GM18867 (cell line): ENCODE data around the gene COL21A1.

Experiments
- ATAC-seq: cut with Tn5 transposase; IDR thresholded peaks from one replicate; pipeline ENCODE4 v1.9.1; 2021; ENCODE audit warnings: mild to moderate bottlenecking, moderate library complexity; ENCODE audit not compliant: unreplicated experiment

The COL21A1 gene

GRCh38 chr6:56140090-56140489 is 107.3 kb downstream of the COL21A1 start:
- ATAC-seq = no peak

DNA sequence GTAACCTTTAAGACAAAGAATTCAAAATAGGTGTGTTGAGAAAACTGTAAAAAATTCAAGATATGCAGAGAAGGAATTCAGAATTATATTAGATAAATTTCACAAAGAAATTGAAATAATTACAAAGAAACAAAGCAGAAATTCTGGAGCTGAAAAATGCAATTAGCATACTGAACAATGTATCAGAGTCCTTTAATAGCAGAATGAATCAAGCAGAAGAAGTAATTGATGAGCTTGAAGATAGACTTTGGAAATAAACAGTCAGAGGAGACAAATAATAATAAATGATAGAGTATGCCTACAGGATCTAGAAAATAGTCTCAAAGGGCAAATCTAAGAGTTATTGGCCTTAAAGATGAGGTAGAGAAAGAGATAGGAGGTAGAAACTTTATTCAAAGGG is 131.7 kb downstream of the COL21A1 start:
- no peak for ATAC-seq

DNA sequence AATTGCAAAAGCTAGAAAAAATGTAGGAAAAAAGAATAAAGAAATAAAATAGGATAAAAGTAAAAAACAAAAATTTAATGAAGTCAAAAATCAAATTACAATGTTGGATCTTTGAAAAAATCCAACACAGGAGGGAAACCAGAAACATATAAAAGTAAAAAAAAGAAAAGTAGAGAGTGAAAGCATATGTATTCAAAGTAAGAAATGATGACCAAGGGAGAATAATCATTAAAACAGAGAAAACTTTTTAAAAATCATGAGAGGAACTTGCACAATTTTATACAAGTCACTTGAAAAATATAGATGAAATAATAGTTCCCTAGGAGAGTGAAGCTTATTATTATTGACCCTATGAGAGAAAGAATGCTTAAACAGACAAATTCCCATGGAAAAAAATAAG is 138.2 kb downstream of the COL21A1 start:
- no peak for ATAC-seq

DNA sequence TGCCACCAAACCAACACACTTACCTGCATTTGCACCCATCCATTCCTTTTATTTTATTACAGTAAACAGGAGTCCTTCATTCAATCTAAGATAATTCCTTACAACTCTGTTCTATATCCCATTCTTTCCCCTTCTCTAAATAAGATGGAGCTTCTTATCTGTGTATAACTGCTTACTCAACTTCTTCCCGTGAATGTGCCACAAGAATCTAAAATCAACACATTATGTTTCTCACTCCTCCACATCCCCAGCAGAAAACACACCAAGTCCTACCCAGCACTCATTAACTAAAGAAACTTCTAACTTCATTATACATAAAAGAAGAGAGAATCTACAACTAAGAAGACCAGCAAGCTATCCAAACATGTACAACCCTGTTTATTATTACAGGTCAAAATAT is 141.1 kb downstream of the COL21A1 start:
- no peak for ATAC-seq

DNA sequence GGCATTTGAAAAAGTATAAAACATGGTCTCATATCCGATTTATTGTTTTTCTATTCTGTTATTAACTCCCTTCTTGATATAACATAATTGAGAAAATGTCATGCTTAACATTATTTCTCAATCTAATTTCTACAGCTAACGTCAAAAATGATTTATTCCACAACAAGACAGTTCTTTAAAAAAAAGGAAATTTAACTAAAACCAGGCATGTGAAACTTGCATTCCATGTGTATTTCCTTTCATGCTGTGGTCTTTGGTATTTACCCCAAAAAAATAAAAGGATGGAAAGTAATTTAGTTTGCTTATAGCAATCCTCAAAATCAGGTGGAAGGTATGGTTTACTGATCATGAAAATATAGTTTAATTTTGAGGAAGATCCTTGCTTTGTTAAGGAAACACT is 142.8 kb downstream of the COL21A1 start:
- ATAC-seq = no peak

- ATAC-seq = no peak
Observed at GRCh38 chr6:56102216-56102615, 145.2 kb downstream of the COL21A1 start.

GRCh38 chr6:56101141-56101553 is 146.2 kb downstream of the COL21A1 start:
- ATAC-seq = no peak

DNA sequence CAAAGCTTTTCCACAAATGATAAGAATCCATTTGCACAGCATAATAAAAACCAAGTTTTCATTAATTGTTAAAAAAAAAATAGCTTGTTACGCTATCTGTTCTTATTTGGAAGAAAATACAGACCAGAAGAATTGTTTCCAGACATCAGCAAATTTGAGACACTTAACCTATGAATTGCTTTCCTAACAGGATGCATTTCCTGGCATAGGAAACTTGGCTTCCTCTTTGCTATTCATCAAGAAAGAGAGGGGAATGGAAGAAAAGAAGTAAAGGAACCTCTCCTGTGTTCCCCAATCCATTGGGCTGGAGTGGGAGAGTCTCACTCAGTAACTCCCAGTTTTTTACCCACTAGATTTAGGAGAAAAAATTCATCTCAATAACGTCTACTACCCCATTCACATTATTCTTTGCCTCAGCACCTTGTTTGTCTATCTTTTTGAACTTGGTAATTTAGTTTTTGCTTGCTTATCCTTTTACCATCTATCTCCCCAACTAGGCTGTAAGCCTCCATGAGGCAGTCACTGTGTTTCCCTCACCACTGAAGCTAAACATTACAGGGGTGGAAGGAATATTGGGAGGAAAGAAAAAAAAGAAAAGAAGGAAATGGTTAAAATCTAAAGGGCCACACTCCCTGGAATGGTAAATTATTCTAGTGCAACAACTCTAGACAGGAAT is 150.3 kb downstream of the COL21A1 start:
- no peak for ATAC-seq

- no peak for ATAC-seq
Observed at GRCh38 chr6:56096541-56096940, 150.8 kb downstream of the COL21A1 start.

DNA sequence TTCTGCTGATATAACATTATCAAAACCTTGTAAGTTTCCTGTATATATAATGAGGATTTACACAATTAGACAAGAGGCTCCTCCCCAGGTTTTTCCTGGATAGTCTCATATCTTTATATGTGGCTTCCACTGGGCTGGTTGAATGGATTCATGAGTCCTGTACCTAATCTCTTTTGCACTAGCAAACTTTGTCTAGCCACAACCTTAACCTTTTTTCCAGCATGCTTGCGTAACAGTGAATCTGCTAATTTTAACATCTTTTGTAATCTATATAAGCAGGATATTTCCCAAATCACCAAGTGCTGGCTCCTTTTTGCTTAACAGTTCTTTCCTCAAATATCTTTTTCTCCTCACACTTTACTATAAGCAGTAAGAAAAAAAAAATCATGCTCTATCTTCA is 153.6 kb downstream of the COL21A1 start:
- no peak for ATAC-seq

- no peak for ATAC-seq
Observed at GRCh38 chr6:56091159-56091869, 156.1 kb downstream of the COL21A1 start.

- no peak for ATAC-seq
Observed at GRCh38 chr6:56088641-56089040, 158.7 kb downstream of the COL21A1 start.

DNA sequence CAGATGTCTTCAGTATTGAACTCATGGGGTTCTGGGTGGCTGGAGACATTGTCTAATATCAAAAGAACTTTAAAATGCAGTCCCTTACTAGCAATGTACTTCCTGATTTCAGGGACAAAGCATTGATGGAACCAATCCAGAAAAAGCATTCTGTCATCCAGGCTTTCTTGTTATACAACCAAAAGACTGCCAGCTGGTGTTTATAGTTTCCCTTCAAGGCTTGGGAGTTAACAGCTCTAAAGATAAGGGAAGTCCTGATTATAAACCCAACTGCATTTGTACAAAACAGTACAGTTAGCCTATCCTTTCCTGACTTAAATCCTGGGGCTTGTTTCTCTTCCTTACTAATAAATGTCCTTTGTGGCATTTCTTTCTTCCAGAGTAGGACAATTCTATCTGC is 160.0 kb downstream of the COL21A1 start:
- no peak for ATAC-seq

DNA sequence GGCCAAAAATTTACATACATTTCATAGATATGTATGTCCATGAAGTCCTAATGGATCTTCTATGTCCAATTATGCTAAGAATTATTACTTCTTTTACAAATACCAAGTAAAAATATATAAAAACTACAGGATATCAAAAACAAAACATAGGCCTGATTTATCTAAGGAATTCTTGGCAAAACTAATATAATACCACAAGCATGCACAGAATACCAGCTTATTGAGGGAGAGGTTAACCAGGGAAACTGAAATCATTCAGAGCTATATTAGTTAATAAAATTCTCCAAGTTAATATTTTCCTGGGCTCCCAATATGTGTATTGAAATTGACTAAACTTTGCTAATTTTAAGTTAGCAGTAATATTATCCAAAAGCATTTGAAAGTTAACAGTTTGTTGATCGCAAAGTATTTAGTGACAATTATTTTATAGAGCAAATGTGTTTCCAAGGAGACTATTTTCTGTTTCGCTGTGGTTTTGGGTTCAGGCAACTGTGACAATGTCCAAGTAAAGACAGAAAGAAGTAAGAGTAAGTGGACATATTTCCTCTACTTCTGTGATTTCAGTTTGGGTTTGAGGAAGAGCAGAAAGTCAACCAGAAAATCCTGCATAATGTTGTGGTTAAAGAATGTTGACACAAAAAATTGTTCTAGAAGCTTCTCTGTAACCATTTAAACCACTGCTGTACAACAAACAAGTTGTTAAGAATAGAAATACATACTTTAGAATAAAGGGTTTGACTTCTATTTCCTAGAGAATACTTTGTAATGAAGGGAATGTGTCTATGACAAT is 167.4 kb downstream of the COL21A1 start:
- no peak for ATAC-seq

DNA sequence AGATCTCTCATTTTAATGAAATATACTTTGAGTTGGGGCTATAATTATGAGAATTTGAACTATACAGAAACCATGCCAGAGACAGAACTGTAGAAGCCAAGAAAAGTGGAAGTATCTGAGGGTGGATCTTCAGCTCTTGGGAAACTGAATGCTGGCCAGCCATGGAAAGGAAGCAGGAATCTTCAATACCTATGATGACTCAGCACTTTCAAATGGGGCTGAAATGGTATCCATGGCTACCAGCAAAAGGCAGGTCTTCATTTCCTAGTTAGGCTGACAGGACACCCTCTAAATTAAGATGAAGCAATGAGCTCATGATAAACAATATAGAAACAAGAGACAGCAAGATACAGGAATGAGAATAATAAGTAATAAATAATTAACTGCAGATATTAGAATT is 171.3 kb downstream of the COL21A1 start:
- no peak for ATAC-seq

GRCh38 chr6:56073761-56074160 is 173.6 kb downstream of the COL21A1 start:
- no peak for ATAC-seq

- no peak for ATAC-seq
Observed at GRCh38 chr6:56073315-56073714, 174.1 kb downstream of the COL21A1 start.

GRCh38 chr6:56072856-56073255 is 174.5 kb downstream of the COL21A1 start:
- no peak for ATAC-seq

GRCh38 chr6:56065408-56065807 is 182.0 kb downstream of the COL21A1 start:
- ATAC-seq = no peak

DNA sequence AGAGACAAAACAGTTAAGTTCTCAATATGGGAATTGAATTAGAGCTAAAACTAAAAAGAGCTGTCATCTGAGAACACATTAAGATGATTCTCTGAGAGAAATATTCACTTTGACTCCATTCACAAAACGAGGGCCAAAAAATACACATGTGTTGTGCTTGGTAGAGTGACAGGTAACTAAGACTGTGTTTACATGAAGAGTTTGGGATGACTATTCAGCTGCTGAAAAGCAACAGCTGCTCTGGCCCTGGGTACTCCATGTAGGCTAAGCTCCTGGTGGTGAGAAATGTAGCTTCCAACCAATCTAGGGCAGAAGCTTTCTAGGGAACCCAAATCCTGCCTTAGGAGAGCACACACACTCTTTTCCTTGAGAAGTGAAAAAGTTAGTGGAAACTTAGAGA is 184.5 kb downstream of the COL21A1 start:
- no peak for ATAC-seq

DNA sequence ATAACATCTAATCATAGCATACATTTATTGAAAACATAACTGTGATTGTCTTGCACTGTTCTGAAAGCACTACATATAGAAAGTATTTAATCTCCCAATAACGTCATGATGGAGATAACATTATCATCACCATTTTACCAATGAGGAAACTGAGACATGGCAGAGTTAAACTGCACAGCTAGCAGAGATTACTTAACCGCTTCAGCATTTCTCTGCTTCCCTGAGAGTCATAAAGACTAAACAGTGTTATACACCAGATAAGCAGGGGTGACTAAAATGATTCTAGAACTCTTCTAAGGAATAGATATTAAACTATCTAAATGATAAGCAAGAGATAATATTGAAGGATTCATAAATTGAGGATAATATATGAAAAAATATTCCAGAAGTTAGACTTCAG is 188.7 kb downstream of the COL21A1 start:
- no peak for ATAC-seq
